GM06990 (cell line): Measurements from ENCODE around the gene BMPR1B.

Source experiments
- DNase-seq: peaks from one replicate; pipeline ENCODE4 v3.0.0-alpha.2; 2011; ENCODE audit not compliant: insufficient read length; ENCODE audit errors: extremely low read depth
- H3K27me3 ChIP-seq: replicated peaks from 2 replicates; pipeline ENCODE4 v1.6.0; 2011; ENCODE audit warnings: low read length; ENCODE audit not compliant: control insufficient read depth, insufficient read depth
- H3K36me3 ChIP-seq: 2 replicates; pipeline ENCODE4 v1.5.1; 2011; ENCODE audit warnings: low read length; ENCODE audit not compliant: control insufficient read depth, insufficient read depth
- H3K4me3 ChIP-seq: replicated peaks from 2 replicates; pipeline ENCODE4 v1.5.1; 2011; ENCODE audit warnings: low read depth, mild to moderate bottlenecking, control low read depth, low read length
- TF ChIP-seq, protein P1 (sequence below): IDR thresholded peaks from 2 replicates; pipeline ENCODE4 v1.5.1; 2011; ENCODE audit warnings: low read length, control low read depth, mild to moderate bottlenecking, inconsistent platforms; ENCODE audit not compliant: insufficient read depth, poor library complexity, severe bottlenecking

Gene BMPR1B

DNA sequence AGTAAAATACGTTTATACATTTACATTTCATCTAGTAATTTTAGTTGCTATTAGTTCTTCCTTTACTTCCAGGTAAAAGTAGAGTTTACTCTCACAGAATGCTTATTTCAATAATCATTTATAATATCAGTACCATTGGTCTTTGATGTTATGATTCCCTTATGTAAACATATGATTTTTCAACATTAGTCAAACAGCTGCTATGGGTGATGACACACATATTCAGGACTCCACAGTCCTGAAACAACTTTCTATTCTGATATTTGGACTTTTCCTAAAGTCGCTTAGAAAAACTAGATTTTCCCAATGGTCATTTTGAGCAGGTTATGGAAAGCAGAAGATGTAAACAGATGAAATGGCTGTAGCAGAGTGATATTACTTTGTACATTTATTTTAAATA lies 421.2 kb downstream of the BMPR1B start:
- DNase-seq: no peak
- Histone ChIP-seq H3K36me3 (no peaks in the 10 kb centered on the region), H3K27me3 (no peaks in the 10 kb centered on the region; the same call in 1 of the 2 replicates), H3K4me3 (no peak overlapping the region)
- TF ChIP-seq, protein P1, sequence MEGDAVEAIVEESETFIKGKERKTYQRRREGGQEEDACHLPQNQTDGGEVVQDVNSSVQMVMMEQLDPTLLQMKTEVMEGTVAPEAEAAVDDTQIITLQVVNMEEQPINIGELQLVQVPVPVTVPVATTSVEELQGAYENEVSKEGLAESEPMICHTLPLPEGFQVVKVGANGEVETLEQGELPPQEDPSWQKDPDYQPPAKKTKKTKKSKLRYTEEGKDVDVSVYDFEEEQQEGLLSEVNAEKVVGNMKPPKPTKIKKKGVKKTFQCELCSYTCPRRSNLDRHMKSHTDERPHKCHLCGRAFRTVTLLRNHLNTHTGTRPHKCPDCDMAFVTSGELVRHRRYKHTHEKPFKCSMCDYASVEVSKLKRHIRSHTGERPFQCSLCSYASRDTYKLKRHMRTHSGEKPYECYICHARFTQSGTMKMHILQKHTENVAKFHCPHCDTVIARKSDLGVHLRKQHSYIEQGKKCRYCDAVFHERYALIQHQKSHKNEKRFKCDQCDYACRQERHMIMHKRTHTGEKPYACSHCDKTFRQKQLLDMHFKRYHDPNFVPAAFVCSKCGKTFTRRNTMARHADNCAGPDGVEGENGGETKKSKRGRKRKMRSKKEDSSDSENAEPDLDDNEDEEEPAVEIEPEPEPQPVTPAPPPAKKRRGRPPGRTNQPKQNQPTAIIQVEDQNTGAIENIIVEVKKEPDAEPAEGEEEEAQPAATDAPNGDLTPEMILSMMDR: no peak

DNA sequence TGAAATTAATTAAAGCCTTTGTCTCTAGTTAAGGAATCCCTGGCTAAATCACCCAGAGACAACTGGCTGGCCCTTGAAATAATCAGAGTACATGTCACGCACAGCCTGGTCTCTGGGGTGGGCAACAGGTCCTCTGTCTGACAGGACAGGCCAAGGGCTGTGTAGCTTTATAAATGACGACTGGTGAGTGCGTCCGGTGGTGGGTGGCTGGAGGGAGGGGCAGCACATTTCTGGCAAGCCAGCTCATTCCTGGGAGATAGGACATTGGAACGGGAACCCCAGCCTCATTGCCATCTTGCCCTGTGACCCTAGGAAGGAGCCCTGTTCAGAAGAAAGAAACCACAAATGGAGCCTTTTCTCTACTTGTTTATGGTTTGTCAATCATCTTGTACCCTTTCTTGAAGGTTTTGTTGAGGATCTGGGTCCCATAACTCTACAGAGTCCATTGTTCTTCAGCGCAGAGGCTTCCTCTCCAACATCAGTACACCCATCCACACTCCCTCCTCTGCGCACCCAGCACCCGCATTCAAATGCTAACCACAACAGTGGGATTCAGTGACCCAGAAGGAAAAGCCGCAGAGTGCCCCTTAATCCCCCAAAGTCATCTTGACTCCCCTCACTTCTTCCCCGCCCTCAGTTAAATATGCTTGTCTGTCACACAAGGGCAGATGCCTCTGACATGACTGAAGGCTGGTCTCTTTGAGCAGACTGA lies 422.9 kb downstream of the BMPR1B start:
- TF ChIP-seq, protein P1: no peak
- DNase-seq: no peak
- Histone ChIP-seq H3K27me3 (no peaks in the 10 kb centered on the region; the same call in 1 of the 2 replicates), H3K4me3 (no peak overlapping the region), H3K36me3 (no peaks in the 10 kb centered on the region)

DNA sequence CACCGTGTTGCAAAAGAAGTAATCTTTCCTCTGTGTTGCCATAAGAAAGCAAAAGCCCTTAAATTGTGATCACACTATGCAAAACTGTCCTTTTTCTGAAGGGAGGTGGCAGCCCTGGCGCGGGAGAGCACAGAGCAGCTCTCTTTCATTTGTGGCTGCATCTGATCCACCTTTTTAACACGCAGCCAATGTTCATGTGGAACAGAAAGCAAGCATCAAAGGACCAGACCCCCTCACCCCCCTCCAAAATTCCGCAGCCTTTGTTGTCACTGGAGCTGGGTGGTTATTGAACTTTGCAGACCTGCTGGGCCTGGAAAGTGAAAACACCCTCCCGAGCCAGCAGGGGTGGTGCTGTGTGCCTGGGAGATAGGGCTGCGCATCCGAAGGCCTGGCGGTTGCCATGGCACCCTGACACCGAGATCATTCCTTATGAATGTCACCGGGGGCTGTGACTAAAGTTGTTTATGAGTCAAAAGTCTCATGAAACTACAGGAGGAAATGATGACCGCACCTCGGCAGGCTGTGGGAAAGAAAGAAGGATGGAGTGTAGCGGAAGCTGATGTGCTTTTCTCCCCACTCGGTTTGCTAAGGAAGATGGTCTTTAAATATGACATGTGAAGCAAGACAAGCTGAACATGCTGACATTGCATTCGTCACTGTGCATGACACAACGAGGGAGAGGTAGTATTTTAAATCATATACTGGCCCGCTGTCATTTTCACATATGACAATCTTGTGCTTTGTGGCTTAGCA lies 423.7 kb downstream of the BMPR1B start:
- H3K27me3 ChIP-seq: no peaks in the 10 kb centered on the region; the same call in 1 of the 2 replicates
- TF ChIP-seq, protein P1: no peak
- DNase-seq: no peak
- no peak overlapping the region for H3K4me3 ChIP-seq
- no peaks in the 10 kb centered on the region for H3K36me3 ChIP-seq

DNA sequence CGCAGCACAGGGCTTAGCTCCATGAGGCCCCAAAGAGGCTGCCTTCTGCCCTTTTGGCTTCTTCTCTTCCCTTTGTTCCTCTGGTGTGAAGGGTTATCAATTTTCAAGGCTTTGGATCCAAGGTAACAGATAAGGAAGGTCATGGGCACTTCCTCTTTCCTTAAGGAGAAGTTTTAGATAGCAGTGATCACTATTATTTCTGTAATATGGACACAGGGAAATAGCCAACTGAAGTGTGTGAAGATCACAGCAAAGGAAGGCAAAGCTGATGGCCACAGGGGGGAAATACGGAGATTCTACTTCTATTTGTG lies 424.2 kb downstream of the BMPR1B start:
- H3K4me3 ChIP-seq: no peak overlapping the region
- H3K36me3 ChIP-seq: no peaks in the 10 kb centered on the region
- TF ChIP-seq, protein P1: no peak
- DNase-seq: no peak
- no peaks in the 10 kb centered on the region; the same call in 1 of the 2 replicates for H3K27me3 ChIP-seq

DNA sequence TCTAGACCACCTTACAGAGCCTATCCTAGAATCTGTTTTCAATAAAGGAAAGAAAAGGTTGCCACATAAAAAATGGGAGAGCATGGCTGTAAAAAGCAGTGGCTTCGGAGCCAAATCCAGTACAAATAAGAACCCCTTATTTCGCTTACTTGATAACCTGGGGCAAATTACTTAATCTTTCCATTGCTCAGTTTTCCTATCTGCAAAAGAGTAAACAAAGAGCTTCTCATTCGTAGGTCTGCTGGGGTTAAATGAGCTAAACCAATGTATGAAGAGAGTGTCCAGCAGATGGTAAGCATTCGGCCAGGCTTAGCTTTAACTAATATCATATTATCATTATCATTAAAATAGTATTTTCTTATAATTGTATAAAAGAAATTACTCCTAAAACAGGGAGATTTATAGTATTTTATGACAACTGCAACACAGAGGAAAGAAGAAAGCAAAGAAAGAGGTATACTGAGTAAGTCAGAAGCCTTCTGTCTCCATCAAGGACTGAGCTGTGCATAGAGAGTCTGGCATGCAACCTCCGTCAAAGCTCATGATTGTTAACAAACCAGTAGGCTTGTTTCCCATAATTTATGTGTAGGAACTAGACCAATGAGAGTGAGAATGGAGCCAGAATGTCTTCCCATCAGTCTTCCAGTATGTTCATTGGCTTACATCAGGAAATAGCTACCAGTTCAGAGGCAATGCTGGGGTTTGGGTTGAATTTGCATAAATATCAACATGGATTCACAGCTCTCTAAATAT lies 426.1 kb downstream of the BMPR1B start:
- no peak for DNase-seq
- no peaks in the 10 kb centered on the region for H3K36me3 ChIP-seq

More for the DNA sequence above, 426.1 kb downstream of the BMPR1B start:
- no peak overlapping the region for H3K4me3 ChIP-seq
- TF ChIP-seq, protein P1: no peak
- no peaks in the 10 kb centered on the region; the same call in 1 of the 2 replicates for H3K27me3 ChIP-seq
